HG02970 (cell line): ENCODE results near the gene LSS.
"Not testable (repeated sequence)": the region's sequence is repeated elsewhere in the genome, so short reads cannot be mapped to it uniquely, and the experiment has no call there.

Experiments used
- ATAC-seq: cut with Tn5 transposase; IDR thresholded peaks from one replicate; pipeline ENCODE4 v1.9.1; 2021; ENCODE audit warnings: mild to moderate bottlenecking, moderate library complexity, moderate number of reproducible peaks; ENCODE audit not compliant: unreplicated experiment, low FRiP score

LSS gene

DNA sequence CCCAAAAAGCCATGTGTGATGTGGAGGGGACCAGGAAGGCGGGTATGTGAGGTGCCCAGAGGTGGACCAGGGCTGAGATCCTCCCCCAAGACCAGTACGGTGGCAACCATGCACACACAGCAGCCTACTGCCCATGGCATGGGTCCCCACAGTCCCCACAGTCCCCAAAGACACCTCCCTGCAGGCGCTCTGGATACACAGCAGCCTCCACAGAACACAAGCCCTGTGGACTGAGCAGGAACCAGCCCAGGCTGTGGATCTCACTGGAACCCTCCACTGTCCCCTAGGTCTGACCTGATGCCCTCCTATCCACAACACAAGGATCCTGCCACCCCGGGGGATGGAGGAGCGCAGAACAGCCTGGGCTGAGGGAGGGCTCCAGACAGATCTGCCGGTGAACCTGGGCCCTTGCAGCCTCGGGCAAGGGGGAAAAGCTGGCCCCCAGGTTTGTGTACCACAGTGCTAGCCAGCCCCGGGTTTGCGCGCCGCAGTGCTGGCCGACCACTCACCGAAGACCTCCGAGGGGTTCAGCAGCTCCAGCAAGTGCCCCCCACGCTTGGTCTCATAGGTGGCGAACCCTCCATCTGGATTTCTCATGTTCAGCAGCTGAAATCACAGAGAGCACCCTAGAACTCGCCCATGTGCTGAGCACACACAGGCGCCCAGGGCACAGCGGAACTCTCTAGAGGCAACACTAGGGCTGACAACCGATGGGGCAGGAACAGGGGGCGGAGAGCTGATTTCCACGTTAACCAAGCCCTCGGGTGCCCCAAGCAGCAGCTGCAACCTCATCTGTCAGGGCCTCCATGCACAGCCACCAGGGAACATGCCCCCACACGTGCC is 22.2 kb downstream of the LSS start:
- ATAC-seq, result no peak

DNA sequence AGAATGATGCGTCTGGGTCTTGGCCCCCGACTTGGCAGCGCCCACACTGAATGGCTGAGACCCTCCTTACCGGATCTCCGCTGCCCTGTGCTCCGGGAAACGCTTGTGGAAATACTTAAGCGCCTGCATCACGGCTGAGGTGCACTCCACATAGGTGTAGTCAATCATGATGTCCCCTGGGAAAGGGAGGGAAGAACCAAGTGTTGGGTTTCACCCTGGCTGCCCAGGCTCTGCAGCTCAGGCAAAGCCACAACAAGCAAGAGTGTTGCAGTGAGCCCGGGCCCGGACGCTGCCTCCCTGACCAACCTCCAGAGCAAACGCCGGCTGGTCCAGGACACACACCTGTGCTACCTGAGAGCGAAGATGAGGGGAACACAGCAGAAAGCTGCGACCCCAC is 22.8 kb downstream of the LSS start:
- no peak for ATAC-seq

DNA sequence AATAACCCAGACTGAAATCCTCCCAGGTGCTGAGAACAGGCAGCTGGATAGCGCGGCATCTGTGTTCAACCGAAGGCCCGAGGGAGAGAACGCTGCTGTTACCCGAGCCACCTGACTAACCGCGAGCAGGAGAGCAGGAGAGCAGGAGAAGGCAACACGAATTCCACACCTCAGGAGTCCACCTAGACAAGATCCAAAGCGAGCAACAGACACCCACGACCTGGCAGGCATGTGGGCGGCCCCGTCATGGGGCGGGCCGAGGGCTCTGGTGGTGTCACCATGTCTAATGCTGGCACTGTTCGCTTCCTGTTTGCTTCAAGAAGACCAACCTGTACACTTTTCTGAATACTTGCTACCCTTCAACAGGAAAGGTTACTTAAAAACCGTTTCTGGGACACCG is 23.4 kb downstream of the LSS start:
- ATAC-seq, result no peak

DNA sequence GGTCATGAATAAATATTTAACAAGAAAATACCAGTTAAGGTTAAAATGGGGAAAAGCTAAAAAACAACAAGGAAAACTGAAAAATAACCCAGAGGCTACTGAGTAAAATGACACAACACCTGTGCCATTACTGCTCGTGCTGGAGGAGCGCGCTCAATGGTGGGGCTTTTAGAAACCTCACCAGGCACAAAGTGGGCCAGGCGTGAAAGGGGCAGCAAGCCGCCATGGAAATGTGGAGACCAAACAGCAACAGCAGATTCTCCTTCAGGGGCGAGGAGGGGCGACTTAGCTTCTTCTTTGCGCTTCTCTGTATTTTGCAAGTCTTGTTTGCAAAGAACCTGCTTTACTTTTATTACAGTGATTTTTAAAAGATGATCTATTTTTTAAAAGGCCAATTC is 25.4 kb downstream of the LSS start:
- no peak for ATAC-seq

DNA sequence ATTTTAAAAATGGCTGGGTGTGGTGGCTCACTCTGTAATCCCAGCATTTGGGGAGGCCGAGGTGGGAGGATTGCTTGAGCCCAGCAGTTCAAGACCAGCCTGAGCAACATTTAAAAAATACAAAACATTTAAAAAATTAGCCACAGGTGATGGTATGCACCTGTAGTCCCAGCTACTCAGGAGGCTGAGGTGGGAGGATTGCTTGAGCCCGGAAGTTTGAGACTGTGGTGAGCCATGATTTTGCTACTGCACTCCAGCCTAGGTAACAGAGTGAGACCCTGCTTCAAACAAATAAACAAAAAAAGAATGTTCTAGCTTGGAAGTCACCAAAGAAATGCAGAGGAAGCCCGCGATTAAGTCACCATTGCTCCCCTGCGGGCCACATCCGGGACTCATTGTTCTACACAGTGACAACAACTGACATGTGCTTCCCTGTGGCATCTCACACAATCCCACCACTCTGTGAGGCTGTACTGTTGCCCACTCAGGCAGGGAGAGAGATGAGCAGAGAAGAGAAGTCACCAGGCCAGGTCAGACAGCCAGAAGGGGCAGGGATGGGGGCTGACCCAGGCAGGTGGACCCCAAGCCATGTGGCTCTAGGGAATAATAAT is 25.9 kb downstream of the LSS start:
- ATAC-seq, result no peak

DNA sequence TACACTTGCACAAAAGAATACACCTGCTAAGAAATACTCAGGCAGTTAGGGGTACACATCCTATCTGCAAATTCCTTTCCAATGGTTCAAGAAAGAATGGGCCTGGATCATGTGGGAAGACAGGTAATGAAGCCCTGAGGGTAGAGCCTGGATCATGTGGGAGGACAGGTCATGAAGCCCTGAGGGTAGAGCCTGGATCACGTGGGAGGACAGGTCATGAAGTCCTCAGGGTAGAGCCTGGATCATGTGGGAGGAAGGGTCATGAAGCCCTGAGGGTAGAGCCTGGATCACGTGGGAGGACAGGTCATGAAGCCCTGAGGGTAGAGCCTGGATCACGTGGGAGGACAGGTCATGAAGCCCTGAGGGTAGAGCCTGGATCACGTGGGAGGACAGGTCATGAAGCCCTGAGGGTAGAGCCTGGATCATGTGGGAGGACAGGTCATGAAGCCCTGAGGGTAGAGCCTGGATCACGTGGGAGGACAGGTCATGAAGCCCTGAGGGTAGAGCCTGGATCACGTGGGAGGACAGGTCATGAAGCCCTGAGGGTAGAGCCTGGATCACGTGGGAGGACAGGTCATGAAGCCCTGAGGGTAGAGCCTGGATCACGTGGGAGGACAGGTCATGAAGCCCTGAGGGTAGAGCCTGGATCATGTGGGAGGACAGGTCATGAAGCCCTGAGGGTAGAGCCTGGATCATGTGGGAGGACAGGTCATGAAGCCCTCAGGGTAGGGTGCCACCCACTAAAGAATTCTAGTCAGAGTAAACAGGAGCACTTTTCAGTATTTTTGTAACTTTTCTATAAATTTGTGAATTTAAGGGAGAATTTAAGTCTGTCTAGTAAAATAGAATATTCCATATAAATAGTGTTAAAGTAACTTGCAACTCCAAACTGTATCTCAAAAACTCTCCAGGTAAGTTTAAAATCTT is 27.4 kb downstream of the LSS start:
- not testable (repeated sequence) for ATAC-seq

DNA sequence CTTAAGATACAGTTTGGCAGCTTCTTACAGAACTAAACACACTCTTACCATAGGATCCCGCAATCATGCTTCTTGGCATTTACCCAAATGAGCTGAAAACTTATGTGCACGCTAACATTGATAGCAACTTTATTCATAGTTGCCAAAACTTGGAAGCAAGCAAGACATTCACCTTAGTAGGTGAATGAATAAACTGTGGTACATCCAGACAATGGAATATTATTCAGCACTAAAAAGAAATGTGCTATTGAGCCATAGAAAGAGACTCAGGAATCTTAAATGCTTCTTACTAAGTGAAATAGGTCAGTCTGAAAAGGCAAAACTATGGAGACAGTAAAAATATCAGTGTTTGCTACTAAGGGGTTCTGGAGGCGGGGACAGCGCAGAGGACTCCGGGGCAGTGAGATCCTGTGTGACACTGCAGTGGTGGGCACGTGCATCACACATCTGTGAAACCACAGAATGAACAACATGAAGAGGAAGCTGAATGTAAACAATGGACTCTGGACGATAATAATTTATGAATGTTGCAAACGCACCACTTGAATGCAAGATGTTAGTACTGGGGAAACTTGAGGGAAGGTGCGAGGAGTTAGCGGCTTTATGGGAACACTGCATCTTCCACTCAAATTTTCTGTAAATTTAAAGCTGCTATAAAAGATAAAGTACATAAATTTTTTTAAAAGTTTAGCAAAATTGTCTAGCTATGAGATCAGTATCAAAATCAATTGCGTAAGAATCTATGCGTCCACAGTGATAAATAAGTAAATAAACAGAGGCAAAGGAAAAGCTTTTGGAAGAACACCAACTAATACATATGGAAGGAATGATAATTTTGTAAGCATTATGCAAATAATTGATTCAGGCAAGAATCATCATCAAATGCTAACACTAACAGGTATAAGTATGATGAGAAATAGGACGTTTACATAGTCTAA is 28.9 kb downstream of the LSS start:
- ATAC-seq, result no peak

DNA sequence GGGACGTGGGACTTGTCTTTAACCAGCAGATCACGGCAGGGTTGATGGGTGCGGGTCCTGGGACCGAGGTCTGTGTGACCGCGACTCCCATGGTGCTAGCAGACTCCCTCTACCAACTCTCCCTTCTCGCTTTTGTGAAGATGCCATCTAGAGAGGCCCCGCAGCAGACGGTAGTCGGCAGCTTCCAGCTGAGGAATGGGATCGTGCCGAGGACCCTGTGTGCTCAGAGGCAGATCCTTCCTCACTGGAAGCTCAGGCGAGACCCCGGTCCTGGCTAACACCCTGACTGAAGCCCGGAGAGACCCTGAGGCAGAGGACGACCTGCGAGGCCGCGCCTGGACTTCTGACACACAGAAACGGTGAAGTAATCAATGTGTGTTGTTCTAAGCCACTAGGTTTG is 31.8 kb downstream of the LSS start:
- ATAC-seq, result no peak

DNA sequence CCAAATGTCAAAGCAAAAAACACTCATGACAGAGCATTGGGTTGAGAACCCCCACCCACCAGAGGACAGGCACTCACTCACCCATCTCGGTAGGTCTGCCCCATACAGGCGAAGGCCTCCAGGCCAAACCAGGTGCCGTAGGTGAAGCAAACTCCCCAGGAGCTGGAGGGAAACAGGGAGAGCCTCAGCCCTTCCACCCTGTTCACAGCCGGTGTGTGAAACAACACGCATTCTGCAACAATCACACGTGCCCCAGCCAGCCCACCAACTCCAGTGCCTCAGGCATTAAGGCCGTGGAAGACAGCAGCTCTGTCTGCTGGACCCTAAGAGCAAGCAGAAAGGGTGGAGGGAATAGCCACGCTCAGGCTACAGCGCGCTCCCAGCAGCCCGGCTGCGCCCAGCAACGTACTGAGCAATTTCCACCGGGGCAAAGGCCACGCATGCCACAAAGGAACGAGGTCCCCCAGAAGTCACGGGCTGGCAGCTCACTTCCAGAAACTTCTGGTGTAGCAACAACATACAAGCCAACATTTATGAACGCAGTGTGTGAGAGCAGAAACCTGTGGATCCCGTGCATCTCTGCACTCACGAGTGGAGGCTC is 32.9 kb downstream of the LSS start:
- no peak for ATAC-seq

DNA sequence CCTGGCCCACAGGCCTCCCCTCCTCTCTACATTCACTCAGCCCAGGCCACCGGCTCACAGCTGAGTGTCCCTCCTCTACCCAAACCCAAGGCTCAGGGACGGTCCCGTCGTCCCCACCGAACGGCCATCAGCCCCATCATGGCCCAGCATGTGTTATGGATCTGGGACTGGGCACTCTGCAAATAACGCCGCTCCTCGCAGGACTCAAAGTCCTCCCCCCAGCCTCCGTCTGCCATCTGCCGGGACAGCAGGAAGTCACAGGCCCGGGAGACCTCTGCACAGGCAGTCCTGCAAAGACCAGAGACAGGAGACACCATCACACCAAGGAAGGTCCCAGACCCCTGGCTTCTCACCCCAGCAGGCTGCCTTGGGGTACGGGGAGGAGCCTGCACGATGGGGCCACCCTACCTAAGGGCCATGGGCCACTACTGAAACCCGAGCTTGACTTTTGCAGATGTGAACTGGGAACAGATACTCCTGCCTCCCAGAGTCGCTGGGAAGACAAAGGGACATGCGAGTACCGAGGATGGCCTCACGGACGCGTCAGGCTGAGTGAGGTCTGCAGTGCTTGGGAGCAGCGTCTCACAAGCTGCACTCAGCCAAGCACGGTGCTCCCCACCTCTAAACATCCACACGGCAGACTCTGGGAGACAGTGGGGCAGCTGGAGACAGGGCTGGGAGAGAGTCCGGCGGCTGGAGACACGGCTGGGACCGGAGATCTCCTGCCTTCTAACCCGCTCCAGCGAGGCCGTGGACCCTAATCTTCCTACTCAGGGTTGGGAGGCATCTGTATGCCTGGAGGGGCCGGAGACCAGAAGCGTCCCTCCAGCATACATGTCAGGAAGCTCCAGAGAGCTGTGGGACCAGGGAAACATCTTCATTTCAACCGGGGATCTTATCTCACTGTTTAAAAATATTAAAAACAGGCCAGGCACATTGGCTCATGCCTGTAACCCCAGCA is 33.9 kb downstream of the LSS start:
- no peak for ATAC-seq

DNA sequence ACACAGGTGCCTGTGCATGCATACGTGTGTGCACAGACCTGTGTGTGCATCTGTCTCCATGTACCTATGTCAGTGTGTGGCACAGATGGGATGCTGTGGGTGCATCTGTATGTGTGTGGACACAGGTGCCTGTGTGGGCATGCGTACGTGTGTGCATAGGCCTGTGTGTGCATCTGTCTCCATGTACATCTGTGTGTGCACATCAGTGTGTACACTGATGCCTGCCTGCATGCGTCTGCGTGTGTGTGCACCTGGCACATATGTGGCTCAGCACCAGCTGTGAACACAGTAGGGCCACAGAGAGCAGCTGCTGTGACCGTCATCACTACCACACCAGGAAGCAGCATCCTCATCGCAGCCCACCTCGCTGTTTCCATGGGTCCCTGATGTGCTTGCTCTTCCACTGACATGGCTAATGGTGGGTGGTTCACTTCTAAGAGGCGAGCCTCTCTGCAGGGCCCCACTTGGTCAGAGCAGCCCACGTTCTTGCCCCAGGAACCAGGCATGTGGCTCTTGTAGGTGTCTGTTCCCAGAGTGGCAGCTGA is 34.7 kb downstream of the LSS start:
- ATAC-seq, result no peak

DNA sequence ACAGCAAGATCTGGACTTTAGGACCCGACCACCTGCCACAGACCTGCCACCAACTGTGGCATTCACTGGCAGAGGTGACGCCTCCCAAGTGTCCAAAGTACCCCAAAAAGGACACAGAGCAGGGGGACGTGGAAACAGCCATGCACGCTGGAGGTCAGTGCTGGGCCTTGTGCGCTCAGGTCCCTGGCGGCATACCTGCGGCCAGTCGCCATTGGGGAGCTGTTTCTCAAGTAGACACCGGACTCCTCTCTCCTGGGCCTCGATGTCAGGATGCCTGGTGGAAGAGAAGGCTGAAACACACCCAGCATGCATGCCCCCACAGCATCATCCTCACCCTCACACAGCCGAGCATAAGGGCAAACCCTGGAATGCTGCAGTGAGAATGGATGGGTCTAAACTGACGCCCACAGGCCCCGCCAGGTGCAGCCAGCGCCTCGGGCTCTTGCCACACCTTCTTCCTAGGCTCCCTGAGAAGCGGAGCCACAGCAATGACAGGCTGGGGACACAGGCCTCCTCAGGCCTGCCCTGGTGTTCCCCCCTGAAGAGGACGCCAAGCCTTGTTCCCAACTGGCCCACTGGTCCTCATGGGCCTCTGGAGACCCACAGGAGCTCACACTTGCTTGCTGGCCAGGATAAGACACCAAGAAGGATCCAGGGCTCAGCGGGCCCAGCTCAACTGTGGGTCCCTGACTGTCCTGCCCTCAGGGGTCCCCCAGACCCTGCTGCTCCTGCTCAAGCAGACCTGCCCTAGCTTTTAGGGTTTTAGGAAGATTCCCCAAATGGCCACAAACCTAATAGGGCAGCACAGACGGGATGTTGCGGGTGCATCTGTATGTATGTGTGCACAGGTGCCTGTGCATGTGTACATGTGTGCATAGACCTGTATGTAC is 36.6 kb downstream of the LSS start:
- no peak for ATAC-seq

DNA sequence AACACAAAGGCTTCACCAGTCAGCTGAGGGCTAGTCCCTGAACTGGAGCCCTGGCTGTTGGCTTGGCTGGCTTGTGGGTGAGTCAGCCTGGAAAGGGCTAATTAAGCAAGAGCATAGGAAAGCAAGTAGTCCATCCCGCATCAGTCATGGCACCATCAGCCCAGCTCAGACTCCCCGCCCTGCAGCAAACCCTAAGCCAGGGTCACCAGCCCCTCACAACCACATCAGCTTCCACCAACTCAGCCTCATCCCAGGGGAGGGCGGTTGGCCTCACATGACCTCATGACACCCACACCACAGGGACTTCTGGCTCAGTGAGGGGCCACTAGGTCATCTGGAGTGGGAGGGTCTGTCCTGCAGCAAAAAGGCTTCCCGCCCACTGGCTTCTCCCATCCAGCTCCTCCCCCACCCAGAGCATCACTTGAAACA is 37.3 kb downstream of the LSS start:
- no peak for ATAC-seq

DNA sequence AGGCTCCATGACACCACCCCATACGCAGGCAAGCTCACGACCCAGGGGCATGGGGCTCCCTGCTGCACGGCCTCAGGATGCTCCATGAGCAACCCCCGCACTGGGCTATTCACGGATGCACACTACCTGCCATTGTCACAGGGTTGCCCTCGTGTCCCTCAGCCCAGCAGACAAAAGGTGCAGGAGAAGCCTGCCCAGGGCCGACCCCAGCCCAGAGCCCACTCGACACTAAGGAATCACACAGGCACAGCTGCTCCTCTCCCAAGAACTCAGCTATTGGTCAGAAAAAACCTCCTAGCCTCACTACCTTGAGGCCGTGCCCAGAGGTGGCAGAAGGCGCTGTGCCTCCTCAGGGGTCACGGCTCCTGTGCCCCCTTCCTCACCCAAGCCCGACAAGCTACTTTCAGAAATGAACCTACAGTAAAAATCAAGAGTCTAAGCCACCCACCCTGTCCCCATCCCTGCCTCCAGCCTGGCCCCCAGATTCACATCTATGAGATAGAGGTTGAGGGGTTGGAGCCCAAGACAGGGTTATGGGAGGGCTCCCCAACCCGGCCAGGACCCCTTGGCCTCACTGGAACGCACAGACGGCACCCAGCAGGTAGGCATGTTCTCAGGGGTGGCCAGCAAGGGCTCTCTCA is 38.0 kb downstream of the LSS start:
- no peak for ATAC-seq

DNA sequence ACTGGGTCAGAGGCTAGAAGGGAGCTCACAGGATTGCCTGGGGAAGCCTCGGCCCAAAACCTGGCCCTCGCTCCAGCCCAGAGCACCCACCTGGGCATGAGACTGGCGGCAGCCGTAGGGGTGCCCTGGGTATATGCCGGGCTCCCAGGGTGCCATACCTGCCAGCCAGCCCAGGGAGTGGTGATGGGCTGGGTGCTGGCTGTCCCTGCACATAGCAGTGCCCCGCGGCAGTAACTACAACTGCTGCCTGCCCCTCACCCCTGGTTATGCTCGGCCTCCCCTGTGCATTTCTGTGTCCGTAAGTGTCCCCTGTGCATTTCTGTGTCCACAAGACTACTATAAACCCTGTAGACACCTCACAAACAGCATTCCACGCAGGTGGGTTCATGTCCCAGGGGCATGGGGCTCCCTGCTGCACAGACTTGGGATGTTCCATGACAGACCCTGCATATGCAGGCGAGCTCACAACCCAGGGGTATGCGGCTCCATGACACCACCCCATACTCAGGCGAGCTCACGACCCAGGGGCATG is 38.5 kb downstream of the LSS start:
- ATAC-seq, result no peak

DNA sequence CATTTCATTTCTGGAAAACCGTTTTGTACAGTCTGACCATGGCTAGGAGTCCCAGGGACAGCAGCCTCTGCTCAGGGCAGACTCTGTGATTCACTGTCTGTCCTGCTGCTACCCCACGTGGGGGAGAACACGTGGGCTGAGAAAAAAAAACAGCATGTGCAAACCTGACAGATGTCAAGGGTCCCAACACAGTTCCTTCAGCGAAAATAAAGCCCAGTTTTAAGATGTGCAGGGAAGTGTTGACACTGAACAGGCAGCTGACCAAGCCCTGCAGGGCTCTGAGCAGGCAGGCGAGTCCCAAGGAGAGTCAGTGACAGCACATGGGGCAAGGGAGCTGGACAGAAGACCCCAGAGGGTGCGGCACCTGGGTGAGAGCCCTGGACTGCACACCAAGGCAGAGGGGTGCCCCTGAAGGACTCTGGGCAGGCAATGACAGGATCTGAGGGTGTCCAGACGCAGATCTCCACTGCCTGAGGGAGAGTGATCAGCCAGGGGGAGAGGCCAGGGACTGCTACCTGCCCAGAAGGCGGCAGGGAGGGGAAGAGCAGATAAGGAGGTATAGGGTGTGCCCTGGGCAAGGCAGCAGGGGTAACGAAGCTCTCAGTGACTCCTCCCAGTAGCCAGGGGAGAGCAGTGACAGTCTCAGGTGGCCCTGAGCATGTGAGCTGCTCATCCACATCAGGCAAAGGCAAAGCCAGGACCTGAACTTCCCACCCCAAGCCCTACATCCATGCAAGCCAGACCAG is 39.2 kb downstream of the LSS start:
- ATAC-seq, result no peak
